B cell (primary cell): ENCODE data around the gene TRIM24. TPM values are rescaled to one million over a fixed set of nuclear protein-coding genes. Genes with fewer than 3 reads are reported as not detected.
A peak's percentile ranks its signal among the peaks of the same experiment; 100 is the strongest.

Experiments used
- ATAC-seq: fragments of 200-7000 bp; cut with Tn5 transposase; one replicate; pipeline ENCODE4 v1.10.0; 2021; ENCODE audit warnings: low read depth, mild to moderate bottlenecking, moderate number of reproducible peaks, moderate library complexity
- CTCF ChIA-PET: fragments of 350-600 bp; sonication (Branson Sonifier 250); formaldehyde crosslinking; loops from one replicate; lab custom pipeline; 2021; ENCODE audit warnings: antibody characterized with exemption, inconsistent platforms; lab: Charles Lee
- POLR2A ChIA-PET: fragments of 350-600 bp; sonication (Branson Sonifier 250); formaldehyde crosslinking; loops from one replicate; lab custom pipeline; 2021; ENCODE audit warnings: antibody characterized with exemption; lab: Charles Lee
- DNase-seq: peaks from one replicate; pipeline ENCODE4 v3.0.0; 2013
- H2AFZ ChIP-seq: 2 replicates; pipeline ENCODE4 v1.6.1; 2012; ENCODE audit warnings: mild to moderate bottlenecking, low read depth, low read length; ENCODE audit not compliant: insufficient read depth, poor library complexity, severe bottlenecking
- H3K27ac ChIP-seq, 2 donors: 1 replicate in 1 of 2; 2 replicates in 1 of 2; pipeline ENCODE4 v1.5.1; 2012 to 2013; ENCODE audit warnings: low read length in 2 of 2, mild to moderate bottlenecking in 2 of 2, moderate library complexity in 1 of 2
- H3K27me3 ChIP-seq, 4 experiments: fragments of 200-600 bp in 1 of 4; sonication (generic) in 1 of 4; replicated peaks in 1 of 4; 1 replicate in 2 of 4; 2 replicates in 2 of 4; pipeline versions ENCODE4 v1.6.1 to v1.7.0; 2013 to 2016; ENCODE audit warnings: low read length in 3 of 4, mild to moderate bottlenecking in 2 of 4, mixed read lengths in 1 of 4, moderate library complexity in 1 of 4; ENCODE audit not compliant: insufficient read depth in 4 of 4, control insufficient read depth in 3 of 4; ENCODE audit errors: control extremely low read depth in 1 of 4
- H3K36me3 ChIP-seq, 2 experiments: replicated peaks in 1 of 2; 1 replicate in 1 of 2; 2 replicates in 1 of 2; pipeline versions ENCODE4 v1.6.1 to v1.7.1; 2013; ENCODE audit warnings: low read length in 1 of 2; ENCODE audit not compliant: insufficient read depth in 2 of 2, control insufficient read depth in 1 of 2; ENCODE audit errors: control extremely low read depth in 1 of 2, extremely low read depth in 1 of 2
- H3K4me1 ChIP-seq, 2 donors: fragments of 200-600 bp in 1 of 2; sonication (generic) in 1 of 2; 1 replicate in 1 of 2; 2 replicates in 1 of 2; pipeline versions ENCODE4 v1.5.1 to v1.6.1; 2013 to 2017; ENCODE audit warnings: low read length in 2 of 2; ENCODE audit not compliant: control insufficient read depth in 2 of 2, insufficient read depth in 2 of 2
- H3K4me2 ChIP-seq: replicated peaks from 2 replicates; pipeline ENCODE3; 2012; ENCODE audit warnings: mild to moderate bottlenecking, low read depth, low read length; ENCODE audit not compliant: poor library complexity, severe bottlenecking
- H3K4me3 ChIP-seq, 5 experiments: fragments of 200-600 bp in 1 of 5; sonication (generic) in 1 of 5; 1 replicate in 3 of 5; 2 replicates in 2 of 5; pipeline versions ENCODE4 v1.5.1 to v1.7.0; 2011 to 2016; ENCODE audit warnings: low read length in 4 of 5, mild to moderate bottlenecking in 4 of 5, low read depth in 2 of 5, control low read depth in 1 of 5, moderate library complexity in 1 of 5; ENCODE audit not compliant: insufficient read depth in 1 of 5; ENCODE audit errors: control extremely low read depth in 1 of 5, extremely low read depth in 1 of 5
- H3K79me2 ChIP-seq: fragments of 200-600 bp; sonication (generic); one replicate; pipeline ENCODE4 v1.6.0; 2016; ENCODE audit warnings: low read length; ENCODE audit not compliant: control insufficient read depth, insufficient read depth
- H3K9ac ChIP-seq: fragments of 200-600 bp; sonication (generic); 2 replicates; pipeline ENCODE4 v1.6.1; 2017; ENCODE audit warnings: mild to moderate bottlenecking, low read length, moderate library complexity
- H3K9me3 ChIP-seq, 3 donors: one replicate each; pipeline versions ENCODE4 v1.6.1 to v1.7.1; 2013; ENCODE audit warnings: low read length in 2 of 3; ENCODE audit not compliant: control insufficient read depth in 2 of 3, insufficient read depth in 1 of 3; ENCODE audit errors: control extremely low read depth in 1 of 3
- H4K20me1 ChIP-seq: 2 replicates; pipeline ENCODE4 v1.6.0; 2012; ENCODE audit warnings: mild to moderate bottlenecking, low read length; ENCODE audit not compliant: insufficient read depth, control insufficient read depth, poor library complexity, severe bottlenecking
- H3K27ac Mint-ChIP-seq: one replicate; pipeline ENCODE4 v1.8.0; 2021; ENCODE audit warnings: mixed read lengths
- H3K27me3 Mint-ChIP-seq: one replicate; pipeline ENCODE4 v1.8.0; 2021; ENCODE audit warnings: mixed read lengths
- H3K4me1 Mint-ChIP-seq: one replicate; pipeline ENCODE4 v1.8.0; 2021; ENCODE audit warnings: mixed read lengths
- H3K4me3 Mint-ChIP-seq: one replicate; pipeline ENCODE4 v1.8.0; 2021; ENCODE audit warnings: mixed read lengths
- H3K9me3 Mint-ChIP-seq: one replicate; pipeline ENCODE4 v1.8.0; 2022; ENCODE audit warnings: mixed read lengths; ENCODE audit not compliant: insufficient read depth
- CTCF ChIP-seq: fragments of 200-600 bp; IDR thresholded peaks from one replicate; pipeline ENCODE4 v1.8.0; 2022; ENCODE audit warnings: antibody characterized with exemption, mild to moderate bottlenecking
- EZH2 ChIP-seq: IDR thresholded peaks from 2 replicates; pipeline ENCODE4 v1.6.1; 2012; ENCODE audit warnings: borderline replicate concordance, low read depth, mild to moderate bottlenecking, moderate library complexity, low read length; ENCODE audit not compliant: insufficient read depth, poor library complexity, severe bottlenecking
- WGBS: methylation state at CpG from one replicate; pipeline ENCODE4 v1.1.5; 2013; ENCODE audit warnings: missing lambda C conversion rate; ENCODE audit not compliant: insufficient coverage; 5-methylcytosine and 5-hydroxymethylcytosine counted together
- intact Hi-C: fragments of 100-400 bp; cut with micrococcal nuclease; formaldehyde crosslinking; loops from one replicate; pipeline ENCODE4 v1.10.0; 2022
- polyA plus RNA-seq: library from polyadenylated mRNA; depleted of rRNA; stranded (reverse); fragments of >200 nt; gene quantifications from 2 replicates; pipeline ENCODE4 v1.2.3, GENCODE V29; 2012
- total RNA-seq, 2 donors: library from RNA; stranded (reverse); fragments of 120-200 nt in 1 of 2; gene quantifications; 1 replicate in 1 of 2; 2 replicates in 1 of 2; pipeline versions ENCODE4 v1.2.3 to v1.2.4, GENCODE V29; 2013 to 2022

Gene TRIM24
- total and polyA plus RNA-seq, 2 donors (not counting 1 experiment from before 2014, with no cell fraction given) = 3.7 to 18.7 TPM

GRCh38 chr7:138625849-138626230, 165.8 kb downstream of the TRIM24 start:
- Histone ChIP-seq H4K20me1 (no peaks in the 10 kb centered on the region), H3K79me2 (no peaks in the 10 kb centered on the region), H3K4me1 (peaks cover 3% of the 10 kb centered on the region in 2 donors), H3K4me3 (no peak overlapping the region), H3K4me2 (peak overlapping the region; percentile 10), H3K9me3 (no peaks in the 10 kb centered on the region), H3K36me3 (no peaks in the 10 kb centered on the region), H3K27me3 (no peaks in the 10 kb centered on the region), H3K9ac (no peak overlapping the region), H3K27ac (no peak overlapping the region), H2AFZ (peak overlapping the region; percentile 25)
- CTCF ChIA-PET = no interaction called here
- H3K27me3 Mint-ChIP-seq = peaks cover 4% of the 10 kb centered on the region
- intact Hi-C loops = no loop called here
- H3K9me3 Mint-ChIP-seq = peaks cover 3% of the 10 kb centered on the region
- no peak for DNase-seq
- POLR2A ChIA-PET = no interaction called here
- 9% methylated on average over 4 of the region's 5 CpGs for WGBS
- no peak for TF ChIP-seq EZH2
- TF ChIP-seq CTCF = no peak
- H3K4me1 Mint-ChIP-seq = peaks cover 2% of the 10 kb centered on the region
- ATAC-seq = no peak
- no peak overlapping the region for H3K27ac Mint-ChIP-seq
- H3K4me3 Mint-ChIP-seq = no peak overlapping the region

GRCh38 chr7:138626846-138627245, 166.8 kb downstream of the TRIM24 start:
- Histone ChIP-seq H3K27me3 (no peaks in the 10 kb centered on the region), H3K27ac (no peak overlapping the region), H3K9ac (no peak overlapping the region), H3K9me3 (no peaks in the 10 kb centered on the region), H4K20me1 (no peaks in the 10 kb centered on the region), H3K36me3 (no peaks in the 10 kb centered on the region), H3K4me1 (peaks cover 3% of the 10 kb centered on the region in 2 donors), H2AFZ (no peak overlapping the region), H3K79me2 (no peaks in the 10 kb centered on the region), H3K4me3 (no peak overlapping the region), H3K4me2 (no peak overlapping the region)
- intact Hi-C loops = no loop called here
- ChIA-PET CTCF (no interaction called here), POLR2A (no interaction called here)
- Mint-ChIP-seq H3K9me3 (peaks cover 3% of the 10 kb centered on the region), H3K4me3 (no peak overlapping the region), H3K4me1 (peaks cover 2% of the 10 kb centered on the region), H3K27me3 (peaks cover 4% of the 10 kb centered on the region), H3K27ac (no peak overlapping the region)
- DNase-seq = no peak
- no CpG with 5 or more reads among the region's 2 CpGs for WGBS
- no peak for ATAC-seq
- TF ChIP-seq EZH2 = no peak
- TF ChIP-seq CTCF = no peak
